Measurements from ENCODE around the gene OSBPL10. TPM values are rescaled to one million over a fixed set of nuclear protein-coding genes. Genes with fewer than 3 reads are reported as not detected.

OSBPL10 gene
- total RNA-seq, 1 experiment from 2014 or later = 2.3 TPM

DNA sequence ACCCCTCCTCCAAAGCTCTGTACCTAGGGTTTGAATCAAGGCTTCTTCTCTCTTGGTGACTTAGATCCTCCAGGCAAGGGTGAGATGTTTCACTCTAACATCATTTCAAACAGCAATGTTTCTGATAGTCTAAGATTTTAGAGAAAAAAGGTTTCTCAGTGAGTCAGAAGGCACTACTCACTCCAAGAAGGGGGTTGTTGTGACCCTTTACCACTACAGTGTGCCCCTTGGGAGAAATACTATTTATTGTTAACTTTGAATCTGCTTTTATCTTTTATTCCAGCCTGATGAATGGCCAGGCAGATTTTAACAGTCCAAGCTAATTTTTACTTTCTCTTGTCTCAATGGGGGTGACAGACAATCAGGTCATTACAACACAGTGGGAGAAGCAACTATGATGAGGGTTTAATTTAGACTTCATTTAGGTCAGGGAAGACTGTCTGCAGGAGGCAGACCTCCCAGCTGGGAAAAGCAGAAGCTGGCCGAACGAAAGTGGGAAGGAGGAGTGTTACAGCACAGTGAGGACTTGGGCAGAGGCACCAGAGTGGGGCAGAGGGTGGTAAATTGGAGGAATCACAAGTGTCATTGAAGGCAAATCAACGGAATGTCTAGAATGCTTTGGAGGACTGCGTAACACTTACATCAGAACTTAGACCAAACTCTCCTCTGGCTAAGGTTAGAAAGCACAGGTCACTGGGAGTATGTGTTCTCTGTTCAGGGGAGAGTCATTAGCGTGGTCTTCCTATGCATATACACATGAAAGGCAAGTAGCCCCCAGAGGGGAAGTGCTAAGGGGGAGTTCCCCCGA lies 21.7 kb upstream of the OSBPL10 start:
- no peaks in the 10 kb centered on the region for H3K27me3 ChIP-seq (replicated peaks; ENCODE audit: insufficient read depth, low read depth, low read length, poor library complexity)
- intact Hi-C loops (cut with micrococcal nuclease; ENCODE audit: unreplicated experiment) = no loop called here
- no peaks in the 10 kb centered on the region for H3K36me3 ChIP-seq (ENCODE audit: insufficient read depth, low read length, poor library complexity, severe bottlenecking)
- no peaks in the 10 kb centered on the region for H3K9me3 ChIP-seq (ENCODE audit: low read depth, low read length, poor library complexity, severe bottlenecking)
- ChIA-PET CTCF (no interaction called here), POLR2A (ENCODE audit: low non-redundant PET) (no interaction called here)
- BruUV-seq (replicated peaks) = no TSS peak
- DNase-seq (ENCODE audit: low spot score) = no peak
- H3K4me3 ChIP-seq (ENCODE audit: low read depth, low read length, poor library complexity, severe bottlenecking) = no peak overlapping the region
- TF ChIP-seq, protein P1, sequence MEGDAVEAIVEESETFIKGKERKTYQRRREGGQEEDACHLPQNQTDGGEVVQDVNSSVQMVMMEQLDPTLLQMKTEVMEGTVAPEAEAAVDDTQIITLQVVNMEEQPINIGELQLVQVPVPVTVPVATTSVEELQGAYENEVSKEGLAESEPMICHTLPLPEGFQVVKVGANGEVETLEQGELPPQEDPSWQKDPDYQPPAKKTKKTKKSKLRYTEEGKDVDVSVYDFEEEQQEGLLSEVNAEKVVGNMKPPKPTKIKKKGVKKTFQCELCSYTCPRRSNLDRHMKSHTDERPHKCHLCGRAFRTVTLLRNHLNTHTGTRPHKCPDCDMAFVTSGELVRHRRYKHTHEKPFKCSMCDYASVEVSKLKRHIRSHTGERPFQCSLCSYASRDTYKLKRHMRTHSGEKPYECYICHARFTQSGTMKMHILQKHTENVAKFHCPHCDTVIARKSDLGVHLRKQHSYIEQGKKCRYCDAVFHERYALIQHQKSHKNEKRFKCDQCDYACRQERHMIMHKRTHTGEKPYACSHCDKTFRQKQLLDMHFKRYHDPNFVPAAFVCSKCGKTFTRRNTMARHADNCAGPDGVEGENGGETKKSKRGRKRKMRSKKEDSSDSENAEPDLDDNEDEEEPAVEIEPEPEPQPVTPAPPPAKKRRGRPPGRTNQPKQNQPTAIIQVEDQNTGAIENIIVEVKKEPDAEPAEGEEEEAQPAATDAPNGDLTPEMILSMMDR (conservative IDR thresholded peaks at IDR 0.05; ENCODE audit: low read depth, low read length) = no peak
- TF ChIP-seq EZH2 (IDR thresholded peaks at IDR 0.05; ENCODE audit: borderline replicate concordance, low read depth, low read length, poor library complexity, severe bottlenecking) = no peak
- H3K4me1 ChIP-seq (ENCODE audit: insufficient read depth, low read length, poor library complexity, severe bottlenecking) = no peaks in the 10 kb centered on the region
- H3K27ac ChIP-seq (ENCODE audit: low read depth, low read length, poor library complexity, severe bottlenecking) = no peak overlapping the region

DNA sequence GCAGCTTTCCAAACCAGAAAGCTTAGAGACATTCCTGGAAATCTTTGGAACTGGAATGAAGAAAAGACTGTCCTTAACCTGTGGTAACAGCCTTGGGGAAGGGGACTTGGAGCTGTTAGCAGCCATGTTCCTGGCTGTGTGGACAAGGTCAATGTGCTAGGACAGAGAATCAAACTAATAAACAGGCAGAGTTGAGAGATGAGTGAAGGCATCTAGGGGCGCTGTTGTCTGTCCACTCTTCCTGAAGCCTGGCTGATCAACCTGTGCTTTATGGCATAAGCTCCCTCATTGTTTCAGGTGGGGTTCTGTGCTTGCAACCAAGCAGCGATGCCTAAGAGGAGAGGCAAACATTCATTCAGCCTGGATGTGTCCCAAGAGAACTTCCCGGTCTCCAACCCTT lies 19.8 kb upstream of the OSBPL10 start:
- Histone ChIP-seq H3K36me3 (ENCODE audit: insufficient read depth, low read length, poor library complexity, severe bottlenecking) (no peaks in the 10 kb centered on the region), H3K9me3 (ENCODE audit: low read depth, low read length, poor library complexity, severe bottlenecking) (no peaks in the 10 kb centered on the region), H3K4me1 (ENCODE audit: insufficient read depth, low read length, poor library complexity, severe bottlenecking) (no peaks in the 10 kb centered on the region), H3K27me3 (replicated peaks; ENCODE audit: insufficient read depth, low read depth, low read length, poor library complexity) (no peaks in the 10 kb centered on the region), H3K27ac (ENCODE audit: low read depth, low read length, poor library complexity, severe bottlenecking) (no peak overlapping the region), H3K4me3 (ENCODE audit: low read depth, low read length, poor library complexity, severe bottlenecking) (no peak overlapping the region)
- POLR2A ChIA-PET (ENCODE audit: low non-redundant PET) = no interaction called here
- CTCF ChIA-PET = no interaction called here
- intact Hi-C loops (cut with micrococcal nuclease; ENCODE audit: unreplicated experiment) = no loop called here
- TF ChIP-seq, protein P1 (conservative IDR thresholded peaks at IDR 0.05; ENCODE audit: low read depth, low read length) = no peak
- no peak for TF ChIP-seq EZH2 (IDR thresholded peaks at IDR 0.05; ENCODE audit: borderline replicate concordance, low read depth, low read length, poor library complexity, severe bottlenecking)
- BruUV-seq (replicated peaks) = no TSS peak
- DNase-seq (ENCODE audit: low spot score) = no peak

DNA sequence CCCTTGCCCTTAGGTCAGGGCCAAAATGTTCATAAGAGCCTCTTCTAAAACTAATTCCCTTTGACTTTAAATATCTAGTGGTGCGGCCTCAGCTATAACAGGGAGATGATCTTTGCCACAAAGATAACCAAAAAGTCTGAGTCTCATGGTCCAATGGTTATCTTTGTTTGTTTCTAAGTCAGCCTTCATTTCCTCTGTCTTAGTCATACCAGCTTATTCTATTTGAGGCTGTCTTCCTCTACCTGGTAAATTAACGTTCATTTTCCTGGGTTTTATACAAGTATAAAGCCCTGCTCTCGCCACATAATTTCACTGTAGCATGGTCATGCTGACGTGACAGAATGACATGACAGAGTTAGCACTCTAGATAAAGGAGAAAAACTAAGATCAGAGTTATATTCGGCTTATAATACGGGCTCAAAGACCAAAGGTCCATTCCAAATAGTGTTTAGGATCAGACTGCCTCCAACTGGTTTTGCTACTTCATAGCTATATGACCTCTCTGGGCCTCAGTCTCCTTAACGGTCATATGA lies 18.9 kb upstream of the OSBPL10 start:
- BruUV-seq (replicated peaks) = no TSS peak
- intact Hi-C loops (cut with micrococcal nuclease; ENCODE audit: unreplicated experiment) = no loop called here
- ChIA-PET POLR2A (ENCODE audit: low non-redundant PET) (no interaction called here), CTCF (no interaction called here)
- TF ChIP-seq EZH2 (IDR thresholded peaks at IDR 0.05; ENCODE audit: borderline replicate concordance, low read depth, low read length, poor library complexity, severe bottlenecking) = no peak
- TF ChIP-seq, protein P1 (conservative IDR thresholded peaks at IDR 0.05; ENCODE audit: low read depth, low read length) = no peak
- H3K27me3 ChIP-seq (replicated peaks; ENCODE audit: insufficient read depth, low read depth, low read length, poor library complexity) = no peaks in the 10 kb centered on the region
- no peak for DNase-seq (ENCODE audit: low spot score)
- H3K4me1 ChIP-seq (ENCODE audit: insufficient read depth, low read length, poor library complexity, severe bottlenecking) = no peaks in the 10 kb centered on the region
- H3K36me3 ChIP-seq (ENCODE audit: insufficient read depth, low read length, poor library complexity, severe bottlenecking) = no peaks in the 10 kb centered on the region
- no peak overlapping the region for H3K4me3 ChIP-seq (ENCODE audit: low read depth, low read length, poor library complexity, severe bottlenecking)
- H3K27ac ChIP-seq (ENCODE audit: low read depth, low read length, poor library complexity, severe bottlenecking) = no peak overlapping the region
- H3K9me3 ChIP-seq (ENCODE audit: low read depth, low read length, poor library complexity, severe bottlenecking) = peaks cover 4% of the 10 kb centered on the region
